ENCODE results near the gene FHIT. TPM values are rescaled to one million over a fixed set of nuclear protein-coding genes. Genes with fewer than 3 reads are reported as not detected.

Gene FHIT
- total RNA-seq, 1 donor = 2.2 TPM

DNA sequence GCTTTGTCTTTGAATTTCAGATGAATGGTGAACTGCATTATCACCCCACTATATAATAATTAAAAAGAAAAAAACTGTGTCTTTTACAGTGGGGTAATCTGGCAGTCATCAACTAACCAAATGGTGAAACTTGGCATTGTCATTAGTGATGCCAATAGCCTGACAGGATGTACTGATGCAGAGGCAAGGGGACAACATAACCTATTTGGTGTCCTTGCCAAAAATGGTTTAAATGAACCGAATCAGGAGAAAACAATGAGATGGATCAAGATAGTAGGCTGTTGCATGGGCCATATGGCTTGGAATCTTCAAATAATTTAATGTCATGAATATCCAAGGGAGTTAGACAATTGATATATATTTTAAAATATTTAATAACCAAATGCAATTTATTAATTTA is 738.7 kb downstream of the FHIT start:
- TF ChIP-seq CTCF (IDR thresholded peaks at IDR 0.05; ENCODE audit: insufficient read depth, low read depth, low read length) = no peak
- H3K4me3 ChIP-seq (ENCODE audit: low read depth, low read length) = no peak overlapping the region
- no peak for DNase-seq (ENCODE audit: low read depth)

DNA sequence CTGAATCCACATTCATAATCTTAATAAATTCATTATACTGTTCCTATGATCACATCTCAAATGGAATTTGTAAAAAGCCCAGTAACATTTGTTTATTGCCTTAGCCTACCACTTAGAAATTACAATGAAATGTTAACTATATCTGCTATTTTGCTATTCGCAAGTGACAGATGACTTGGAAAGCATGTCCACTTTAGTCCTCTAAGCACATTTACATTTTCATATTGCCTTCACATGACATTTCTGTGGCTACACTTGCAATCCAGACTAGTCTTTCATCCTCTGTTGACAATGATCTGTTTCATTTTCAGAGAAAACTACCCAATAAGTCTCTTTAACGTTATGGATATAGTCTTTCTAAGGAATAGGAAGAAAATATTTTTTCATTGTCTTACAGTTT is 741.8 kb downstream of the FHIT start:
- no peak overlapping the region for H3K4me3 ChIP-seq (ENCODE audit: low read depth, low read length)
- DNase-seq (ENCODE audit: low read depth) = no peak
- TF ChIP-seq CTCF (IDR thresholded peaks at IDR 0.05; ENCODE audit: insufficient read depth, low read depth, low read length) = no peak

DNA sequence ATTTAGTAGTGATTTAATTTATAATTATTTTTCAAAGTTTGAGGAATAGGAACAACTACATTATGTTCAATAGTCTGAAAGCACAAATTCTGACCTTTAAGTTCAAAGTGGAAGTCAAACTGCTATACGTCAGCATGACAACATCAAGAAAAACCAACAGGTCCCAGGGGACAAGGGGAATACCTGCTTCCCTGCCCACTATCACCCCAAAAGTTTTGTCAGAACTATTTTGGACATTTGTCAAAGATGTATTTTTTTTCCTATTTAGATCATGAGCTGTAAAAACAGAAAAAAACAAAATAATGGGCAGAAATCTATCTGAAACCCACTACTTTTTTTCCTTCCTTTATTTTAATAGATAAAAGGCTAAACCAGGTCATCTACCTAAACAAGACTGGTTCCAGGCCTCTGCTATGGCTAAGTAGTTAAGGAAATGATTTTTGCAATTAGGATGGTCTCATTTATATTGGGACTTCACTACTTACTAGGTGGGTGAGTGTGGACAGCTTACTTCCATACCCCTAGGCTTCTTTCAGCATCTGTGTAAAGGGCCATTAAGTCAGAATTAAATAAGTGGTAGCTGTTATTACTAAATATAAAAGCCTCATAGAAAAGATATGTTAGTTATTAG is 746.3 kb downstream of the FHIT start:
- no peak for DNase-seq (ENCODE audit: low read depth)
- H3K4me3 ChIP-seq (ENCODE audit: low read depth, low read length) = no peak overlapping the region
- TF ChIP-seq CTCF (IDR thresholded peaks at IDR 0.05; ENCODE audit: insufficient read depth, low read depth, low read length) = no peak

- no peak overlapping the region for H3K4me3 ChIP-seq (ENCODE audit: low read depth, low read length)
- no peak for DNase-seq (ENCODE audit: low read depth)
- TF ChIP-seq CTCF (IDR thresholded peaks at IDR 0.05; ENCODE audit: insufficient read depth, low read depth, low read length) = no peak
These were observed 749.9 kb downstream of the FHIT start for GRCh38 chr3:60501314-60501713.

DNA sequence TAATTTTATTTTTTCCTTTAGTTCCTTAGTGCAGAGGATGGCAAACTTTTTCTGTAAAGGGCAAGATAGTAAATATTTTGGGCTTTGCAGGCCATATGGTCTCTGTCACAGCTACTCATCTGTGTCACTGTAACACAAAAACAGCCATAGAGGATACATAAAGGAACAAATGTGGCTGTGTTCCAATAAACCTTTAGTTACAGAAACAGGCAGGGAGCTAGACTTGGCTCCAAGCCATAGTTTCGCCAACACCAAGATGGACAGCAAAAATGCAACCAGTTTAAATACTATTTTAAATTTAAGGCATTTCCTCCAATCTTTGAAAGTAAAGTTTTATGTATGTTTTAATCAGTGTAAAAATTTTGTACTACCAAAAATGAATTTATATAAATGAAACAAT is 753.4 kb downstream of the FHIT start:
- H3K4me3 ChIP-seq (ENCODE audit: low read depth, low read length) = no peak overlapping the region
- DNase-seq (ENCODE audit: low read depth) = no peak
- no peak for TF ChIP-seq CTCF (IDR thresholded peaks at IDR 0.05; ENCODE audit: insufficient read depth, low read depth, low read length)

GRCh38 chr3:60490992-60491391 is 760.3 kb downstream of the FHIT start:
- H3K4me3 ChIP-seq (ENCODE audit: low read depth, low read length) = no peak overlapping the region
- TF ChIP-seq CTCF (IDR thresholded peaks at IDR 0.05; ENCODE audit: insufficient read depth, low read depth, low read length) = no peak
- no peak for DNase-seq (ENCODE audit: low read depth)

- DNase-seq (ENCODE audit: low read depth) = no peak
- no peak overlapping the region for H3K4me3 ChIP-seq (ENCODE audit: low read depth, low read length)
- no peak for TF ChIP-seq CTCF (IDR thresholded peaks at IDR 0.05; ENCODE audit: insufficient read depth, low read depth, low read length)
These were observed 776.2 kb downstream of the FHIT start for GRCh38 chr3:60475096-60475495.

Data from fibroblast of villous mesenchyme (primary cell).